RWPE1 (cell line): ENCODE data around the gene MLC1.

Source experiments
- CTCF ChIA-PET: fragments of 350-600 bp; sonication (Branson Sonifier 250); formaldehyde crosslinking; extraction: SDS; loops from one replicate; lab custom pipeline; 2021; lab: Yijun Ruan, JAX
- POLR2A ChIA-PET: fragments of 400-600 bp; formaldehyde crosslinking; extraction: SDS; loops from one replicate; lab custom pipeline; 2020; ENCODE audit warnings: antibody characterized with exemption; ENCODE audit not compliant: low non-redundant PET; lab: Yijun Ruan, JAX
- DNase-seq: peaks from one replicate; pipeline ENCODE4 v3.0.0; 2012; ENCODE audit warnings: low spot score
- H3K27ac ChIP-seq: fragments of 450-650 bp; 2 replicates; pipeline ENCODE4 v1.5.1; 2017
- CTCF ChIP-seq: fragments of 450-650 bp; conservative IDR thresholded peaks from 2 replicates; pipeline ENCODE4 v1.5.1; 2017; ENCODE audit warnings: low read depth, mild to moderate bottlenecking

The MLC1 gene

GRCh38 chr22:50014053-50014501 is 71.1 kb downstream of the MLC1 start:
- ChIA-PET CTCF (no interaction called here), POLR2A (no interaction called here)
- TF ChIP-seq CTCF, result no peak
- DNase-seq, result no peak
- H3K27ac ChIP-seq, result no peak overlapping the region

- DNase-seq, result no peak
- ChIA-PET POLR2A (no interaction called here), CTCF (no interaction called here)
- H3K27ac ChIP-seq, result no peak within 1 kb of the TSS
- no peak for TF ChIP-seq CTCF
Observed at GRCh38 chr22:50012211-50013181, 72.7 kb downstream of the MLC1 start, which contains the start of gene IL17REL. TSS of gene IL17REL (minus strand) at chr22:50012765. CDS start at chr22:50012646, 119 bp downstream.

GRCh38 chr22:50011447-50012210 is 73.6 kb downstream of the MLC1 start:
- ChIA-PET POLR2A (no interaction called here), CTCF (no interaction called here)
- TF ChIP-seq CTCF, result no peak
- no peak for DNase-seq
- no peak overlapping the region for H3K27ac ChIP-seq

GRCh38 chr22:50010676-50011446 is 74.4 kb downstream of the MLC1 start:
- no peak for TF ChIP-seq CTCF
- POLR2A ChIA-PET, result no interaction called here
- CTCF ChIA-PET, result no interaction called here
- DNase-seq, result no peak
- no peak overlapping the region for H3K27ac ChIP-seq

- no peak for DNase-seq
- POLR2A ChIA-PET, result no interaction called here
- CTCF ChIA-PET, result interaction anchor here (0.8 kb wide), 1 partner anchor 41 kb away, joined by 3 read pairs; no protein-coding TSS in a partner anchor
- no peak overlapping the region for H3K27ac ChIP-seq
- no peak for TF ChIP-seq CTCF
Observed at GRCh38 chr22:50009765-50010675, 75.2 kb downstream of the MLC1 start.
